HG02840 (cell line): ENCODE data around the gene GNAQ.
"Not testable (repeated sequence)": the region's sequence is repeated elsewhere in the genome, so short reads cannot be mapped to it uniquely, and the experiment has no call there.

Experiments
- ATAC-seq: cut with Tn5 transposase; IDR thresholded peaks from one replicate; pipeline ENCODE4 v1.9.1; 2021; ENCODE audit warnings: mild to moderate bottlenecking, moderate library complexity, moderate number of reproducible peaks; ENCODE audit not compliant: unreplicated experiment, low FRiP score

Gene GNAQ

DNA sequence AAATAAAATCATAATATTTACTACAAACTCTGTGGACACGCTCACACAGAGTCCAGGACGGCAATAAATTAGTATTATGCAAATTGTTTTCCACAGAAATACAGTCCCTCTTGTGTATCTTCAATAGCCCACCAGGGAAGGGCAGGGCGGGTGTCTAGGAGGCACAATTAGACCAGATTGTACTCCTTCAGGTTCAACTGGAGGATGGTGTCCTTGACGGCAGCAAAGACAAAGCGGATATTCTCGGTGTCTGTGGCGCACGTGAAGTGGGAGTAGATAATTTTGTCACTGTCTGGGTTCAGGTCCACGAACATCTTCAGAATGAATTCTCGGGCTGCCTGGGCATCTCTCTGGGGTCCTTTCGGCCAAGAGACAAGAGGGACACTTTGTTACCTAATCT lies 310.5 kb downstream of the GNAQ start:
- not testable (repeated sequence) for ATAC-seq

GRCh38 chr9:77719321-77719720 lies 312.3 kb downstream of the GNAQ start:
- ATAC-seq: no peak

DNA sequence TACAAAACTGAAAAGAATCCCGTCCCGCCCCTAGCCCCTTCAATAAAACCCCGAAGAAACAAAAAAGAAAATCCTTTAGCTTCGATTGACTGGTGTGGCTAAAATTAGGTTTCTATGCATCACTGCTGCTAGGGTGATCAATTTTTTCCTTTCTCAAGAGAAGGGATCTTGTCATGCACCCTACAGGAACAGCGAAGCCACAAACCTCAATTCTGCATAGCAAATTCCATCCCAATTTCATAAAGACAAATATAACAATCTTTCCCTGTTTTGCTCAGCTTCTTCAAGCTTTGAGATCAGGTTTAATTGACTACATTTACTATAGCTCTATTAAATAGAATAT lies 313.3 kb downstream of the GNAQ start:
- not testable (repeated sequence) for ATAC-seq

GRCh38 chr9:77717608-77718297 lies 313.9 kb downstream of the GNAQ start:
- ATAC-seq: not testable (repeated sequence)

- ATAC-seq: no peak
Observed at GRCh38 chr9:77714077-77714549, 317.5 kb downstream of the GNAQ start.

GRCh38 chr9:77712533-77713130 lies 319.0 kb downstream of the GNAQ start:
- no peak for ATAC-seq

DNA sequence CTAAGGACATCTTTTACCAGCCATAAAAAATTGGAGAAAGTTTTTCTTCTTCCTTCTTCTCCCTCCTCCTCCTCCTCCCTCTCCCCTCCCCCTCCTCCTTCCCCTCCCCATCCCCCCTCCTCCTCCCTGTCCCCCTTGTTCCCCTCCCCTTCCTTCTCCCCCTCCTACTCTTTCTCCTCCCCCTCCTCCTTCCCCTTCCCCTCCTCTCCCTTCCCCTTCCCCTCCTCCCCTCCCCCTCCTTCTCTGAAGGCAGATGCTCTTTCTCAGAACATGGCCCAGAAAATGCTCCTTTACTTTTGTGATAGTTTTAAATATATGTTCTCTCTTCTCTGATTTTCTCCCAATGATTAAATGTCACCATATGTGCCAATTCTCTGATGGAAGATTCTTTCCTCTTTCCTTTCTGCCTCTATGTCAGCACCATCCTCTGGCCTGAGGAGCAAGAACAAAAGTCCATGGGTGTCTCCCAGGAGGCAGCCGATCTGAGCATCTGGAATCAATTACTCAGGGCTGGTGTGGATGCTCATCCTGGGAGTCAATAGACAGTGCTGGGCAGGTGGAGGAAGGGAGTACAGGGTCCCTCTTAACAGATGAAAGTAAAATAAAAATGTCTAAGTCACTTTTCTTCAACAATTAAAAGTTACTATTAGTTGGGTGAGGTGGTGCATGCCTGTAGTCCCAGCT lies 320.5 kb downstream of the GNAQ start:
- ATAC-seq: no peak

GRCh38 chr9:77710316-77710715 lies 321.3 kb downstream of the GNAQ start:
- no peak for ATAC-seq

- no peak for ATAC-seq
Observed at GRCh38 chr9:77708064-77708815, 323.4 kb downstream of the GNAQ start.

DNA sequence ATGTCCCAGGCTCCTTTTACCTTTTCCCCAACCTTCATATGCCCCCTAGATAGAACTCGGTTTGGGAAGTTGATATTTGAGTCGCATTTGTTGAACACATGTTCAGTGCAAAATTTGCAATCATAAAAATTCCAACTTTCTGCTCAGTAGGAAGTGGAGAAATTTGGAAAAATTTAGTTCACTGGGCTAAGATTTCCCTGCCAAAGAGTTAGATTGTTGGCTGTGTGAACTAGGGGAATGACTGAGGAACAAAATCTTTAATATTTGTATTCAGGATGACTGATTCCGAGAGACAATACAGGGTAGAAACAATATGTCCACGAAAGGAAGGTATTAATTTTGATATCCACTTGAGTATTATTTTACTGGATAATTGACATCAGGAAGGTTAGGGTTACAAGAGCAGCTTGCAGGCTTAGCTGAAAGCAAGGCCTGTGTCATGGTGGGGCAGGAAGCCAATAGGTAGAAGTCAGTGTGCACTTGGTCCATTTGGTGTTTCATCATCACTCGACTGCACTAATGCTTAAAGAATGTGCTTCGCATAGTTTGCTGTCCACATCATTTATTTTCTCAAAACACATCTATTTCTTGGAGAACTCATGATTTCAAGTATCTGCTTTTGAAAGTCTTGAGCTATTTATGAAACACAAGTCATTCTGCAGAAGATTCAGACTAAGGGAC lies 324.1 kb downstream of the GNAQ start:
- ATAC-seq: no peak

GRCh38 chr9:77705636-77706035 lies 326.0 kb downstream of the GNAQ start:
- ATAC-seq: no peak

DNA sequence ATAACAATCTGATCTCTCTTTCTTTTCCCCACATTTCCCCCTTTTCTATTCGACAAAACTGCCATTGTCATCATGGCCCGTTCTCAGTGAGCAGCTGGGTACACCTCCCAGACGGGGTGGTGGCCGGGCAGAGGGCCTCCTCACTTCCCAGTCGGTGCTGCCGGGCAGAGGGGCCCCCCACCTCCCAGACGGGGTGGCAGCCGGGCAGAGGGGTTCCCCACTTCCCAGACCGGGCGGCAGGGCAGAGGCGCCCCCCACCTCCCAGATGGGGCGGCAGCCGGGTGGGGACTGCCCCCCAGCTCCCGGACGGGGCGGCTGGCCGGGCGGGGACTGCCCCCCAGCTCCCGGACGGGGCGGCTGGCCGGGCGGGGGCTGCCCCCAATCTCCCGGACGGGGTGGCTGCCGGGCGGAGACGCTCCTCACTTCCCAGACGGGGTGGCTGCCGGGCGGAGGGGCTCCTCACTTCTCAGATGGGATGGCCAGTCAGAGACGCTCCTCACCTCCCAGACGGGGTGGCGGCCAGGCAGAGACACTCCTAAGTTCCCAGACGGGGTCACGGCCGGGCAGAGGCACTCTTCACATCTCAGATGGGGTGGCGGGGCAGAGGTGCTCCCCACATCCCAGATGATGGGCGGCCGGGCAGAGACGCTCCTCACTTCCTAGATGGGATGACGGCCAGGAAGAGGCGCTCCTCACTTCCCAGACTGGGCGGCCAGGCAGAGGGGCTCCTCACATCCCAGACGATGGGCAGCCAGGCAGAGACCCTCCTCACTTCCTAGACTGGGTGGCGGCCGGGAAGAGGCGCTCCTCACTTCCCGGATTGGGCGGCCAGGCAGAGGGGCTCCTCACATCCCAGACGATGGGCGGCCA lies 328.9 kb downstream of the GNAQ start:
- not testable (repeated sequence) for ATAC-seq

- ATAC-seq: no peak
Observed at GRCh38 chr9:77697238-77697984, 334.2 kb downstream of the GNAQ start.

- ATAC-seq: not testable (repeated sequence)
Observed at GRCh38 chr9:77690723-77691122, 340.9 kb downstream of the GNAQ start.

DNA sequence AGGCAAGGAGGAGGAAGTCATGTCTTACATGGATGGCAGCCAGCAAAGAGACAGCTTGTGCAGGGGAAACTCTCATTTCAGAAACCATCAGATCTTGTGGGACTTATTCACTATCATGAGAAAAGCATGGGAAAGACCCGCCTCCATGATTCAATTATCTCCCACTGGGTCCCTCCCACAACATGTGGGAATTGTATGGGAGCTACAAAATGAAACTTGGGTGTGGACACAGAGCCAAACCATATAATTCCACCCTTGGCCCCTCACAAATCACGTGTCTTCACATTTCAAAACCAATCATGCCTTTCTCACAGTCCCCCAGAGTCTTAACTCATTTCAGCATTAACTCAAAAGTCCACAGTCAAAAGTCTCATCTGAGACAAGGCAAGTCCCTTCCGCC lies 341.5 kb downstream of the GNAQ start:
- ATAC-seq: not testable (repeated sequence)

GRCh38 chr9:77687737-77688136 lies 343.9 kb downstream of the GNAQ start:
- ATAC-seq: not testable (repeated sequence)

- ATAC-seq: no peak
Observed at GRCh38 chr9:77680581-77680980, 351.0 kb downstream of the GNAQ start.

DNA sequence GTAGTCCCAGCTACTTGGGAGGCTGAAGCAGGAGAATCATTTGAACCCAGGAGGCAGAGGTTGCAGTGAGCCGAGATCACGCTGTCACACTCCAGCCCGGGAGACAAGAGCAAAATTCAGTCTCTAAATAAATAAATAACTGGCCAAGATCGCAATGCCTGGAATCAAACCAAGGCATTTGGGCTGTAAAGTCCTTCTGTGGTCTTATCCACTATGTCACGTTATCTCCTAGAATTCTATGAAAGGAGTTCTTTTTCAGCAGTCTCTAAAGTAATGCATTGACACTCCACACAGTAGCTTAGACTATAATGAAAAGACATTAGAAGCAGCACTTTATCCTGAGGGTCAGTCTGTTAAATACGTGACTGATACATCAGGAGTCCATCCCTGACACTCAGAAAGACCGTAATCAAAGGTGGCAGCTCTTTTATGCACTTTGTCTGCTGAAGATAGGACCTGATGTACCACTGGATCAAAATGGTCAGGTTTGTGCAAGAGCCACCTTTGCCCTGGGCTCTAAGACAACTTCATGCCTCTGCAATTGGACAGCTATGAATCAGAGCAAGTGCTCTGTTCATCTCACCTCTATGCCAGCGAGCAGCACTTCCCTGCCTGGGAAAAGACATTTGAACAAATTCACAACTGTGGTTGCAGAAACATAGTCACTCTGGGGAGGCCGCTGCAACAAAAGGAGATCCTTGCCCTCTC lies 351.8 kb downstream of the GNAQ start:
- no peak for ATAC-seq
